Esophagus squamous epithelium (tissue), 5 donors: ENCODE measurements around the gene CROCC. TPM values are rescaled to one million over a fixed set of nuclear protein-coding genes. Genes with fewer than 3 reads are reported as not detected.
"Not testable (repeated sequence)": the region's sequence is repeated elsewhere in the genome, so short reads cannot be mapped to it uniquely, and the experiment has no call there.

Experiments
- DNase-seq: peaks from one replicate; lab custom pipeline; 2025; lab: John Stamatoyannopoulos, UW
- H3K27ac ChIP-seq, 4 donors: fragments of 200-600 bp; sonication (generic); one replicate each; pipeline ENCODE4 v1.5.1; 2016 to 2019; ENCODE audit warnings: mild to moderate bottlenecking in 1 of 4
- H3K27me3 ChIP-seq, 4 donors: fragments of 200-600 bp; sonication (generic); 1 replicate in 3 of 4; 2 replicates in 1 of 4; pipeline versions ENCODE4 v1.5.1 to v1.6.0; 2017 to 2021; ENCODE audit warnings: antibody characterized with exemption in 1 of 4
- H3K36me3 ChIP-seq, 3 donors: fragments of 200-600 bp; sonication (generic); one replicate each; pipeline ENCODE4 v1.5.1; 2016 to 2019
- H3K4me1 ChIP-seq, 3 donors: fragments of 200-600 bp; sonication (generic); one replicate each; pipeline ENCODE4 v1.5.1; 2017 to 2019
- H3K4me3 ChIP-seq, 4 donors: fragments of 200-600 bp; sonication (generic); 1 replicate in 3 of 4; 2 replicates in 1 of 4; pipeline ENCODE4 v1.5.1; 2016 to 2019; ENCODE audit warnings: mild to moderate bottlenecking in 2 of 4, moderate library complexity in 1 of 4
- H3K9me3 ChIP-seq, 3 donors: fragments of 200-600 bp; sonication (generic); one replicate each; pipeline ENCODE4 v1.5.1; 2016 to 2019
- CTCF ChIP-seq, 6 experiments: fragments of 450-650 bp in 4 of 6; fragments of 200-600 bp in 2 of 6; sonication (generic) in 2 of 6; IDR thresholded peaks; one replicate each; pipeline ENCODE4 v1.5.1; 2016 to 2019; ENCODE audit warnings: antibody characterized with exemption in 6 of 6, mild to moderate bottlenecking in 4 of 6, moderate library complexity in 4 of 6
- POLR2A ChIP-seq, 4 donors: fragments of 450-650 bp; IDR thresholded peaks; one replicate each; pipeline ENCODE4 v1.6.1; 2017; ENCODE audit warnings: antibody characterized with exemption in 4 of 4, mild to moderate bottlenecking in 4 of 4, moderate library complexity in 3 of 4
- WGBS, 2 donors: methylation state at CpG; one replicate each; pipeline ENCODE4 v1.1.5; 2018; 5-methylcytosine and 5-hydroxymethylcytosine counted together
- intact Hi-C: fragments of 100-400 bp; cut with DNase I; formaldehyde crosslinking; loops from one replicate; pipeline ENCODE4 v1.15.0; 2022
- total RNA-seq, 4 donors: library from RNA; depleted of rRNA; stranded (reverse); fragments of >200 nt; gene quantifications; one replicate each; pipeline ENCODE4 v1.1.0, GENCODE V29; 2016
- donor health status: DM: yes; HTN: yes; CAD: no.

The CROCC gene
- total RNA-seq, 4 donors from 2014 or later, result 8.5 to 43.1 (median 30.2) TPM

GRCh38 chr1:16927256-16927655, 5.5 kb downstream of the CROCC start:
- no peak for TF ChIP-seq CTCF (IDR thresholded peaks at IDR 0.05)
- no peak for TF ChIP-seq POLR2A (IDR thresholded peaks at IDR 0.05)
- intact Hi-C loops, result no loop called here
- WGBS, 2 donors, result 75 to 84% methylated on average over 14 of the region's 14 CpGs
- no peak for DNase-seq
- Histone ChIP-seq H3K4me1 (peaks cover 26 to 77% (median 38%) of the 10 kb centered on the region in 3 donors), H3K27ac (peak overlapping the region in 3 of 4 donors; percentile 81 to 87 (median 85)), H3K4me3 (no peak overlapping the region), H3K36me3 (peaks cover 0 to 34% (median 0%) of the 10 kb centered on the region in 3 donors), H3K9me3 (no peaks in the 10 kb centered on the region), H3K27me3 (no peaks in the 10 kb centered on the region)

DNA sequence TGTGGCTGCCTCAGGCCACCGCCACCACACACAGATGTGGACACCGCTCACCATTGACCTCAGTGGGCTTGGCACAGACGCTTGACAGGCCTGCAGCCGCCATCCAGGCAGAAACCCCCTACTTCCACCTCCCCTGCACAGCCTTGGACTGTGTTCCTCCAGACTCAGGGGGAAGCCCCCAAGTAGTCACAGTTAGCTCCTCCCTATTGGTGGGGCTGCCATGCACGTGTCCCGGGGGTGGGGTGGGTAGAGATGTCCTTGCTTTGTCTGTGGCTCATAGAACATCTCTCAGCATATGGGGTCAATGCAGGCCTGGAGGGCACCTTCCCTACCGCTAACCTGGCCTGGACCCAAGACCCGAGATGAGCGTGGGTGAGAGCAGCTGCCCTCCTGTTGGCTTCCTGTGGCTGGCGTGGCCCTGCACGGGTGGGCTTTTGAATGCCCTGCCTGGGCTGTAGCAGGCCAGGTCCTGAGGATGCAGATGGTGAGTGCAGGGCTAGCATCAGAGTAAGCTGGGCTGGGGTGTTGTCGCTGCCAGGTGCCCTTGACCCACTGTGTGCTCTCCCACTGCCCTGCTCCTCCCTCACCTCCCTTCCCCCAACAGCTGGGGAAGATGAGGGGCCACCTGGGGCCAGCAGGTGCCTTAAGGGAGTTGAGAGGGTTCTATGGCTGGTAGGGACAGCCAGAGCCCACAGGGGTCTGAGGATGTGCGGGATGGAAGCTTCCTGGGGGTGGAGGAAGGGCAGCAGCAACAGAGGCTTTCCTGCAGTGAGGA, 6.2 kb downstream of the CROCC start:
- 68 to 84% methylated on average over 9 of the region's 13 CpGs for WGBS, 2 donors

DNA sequence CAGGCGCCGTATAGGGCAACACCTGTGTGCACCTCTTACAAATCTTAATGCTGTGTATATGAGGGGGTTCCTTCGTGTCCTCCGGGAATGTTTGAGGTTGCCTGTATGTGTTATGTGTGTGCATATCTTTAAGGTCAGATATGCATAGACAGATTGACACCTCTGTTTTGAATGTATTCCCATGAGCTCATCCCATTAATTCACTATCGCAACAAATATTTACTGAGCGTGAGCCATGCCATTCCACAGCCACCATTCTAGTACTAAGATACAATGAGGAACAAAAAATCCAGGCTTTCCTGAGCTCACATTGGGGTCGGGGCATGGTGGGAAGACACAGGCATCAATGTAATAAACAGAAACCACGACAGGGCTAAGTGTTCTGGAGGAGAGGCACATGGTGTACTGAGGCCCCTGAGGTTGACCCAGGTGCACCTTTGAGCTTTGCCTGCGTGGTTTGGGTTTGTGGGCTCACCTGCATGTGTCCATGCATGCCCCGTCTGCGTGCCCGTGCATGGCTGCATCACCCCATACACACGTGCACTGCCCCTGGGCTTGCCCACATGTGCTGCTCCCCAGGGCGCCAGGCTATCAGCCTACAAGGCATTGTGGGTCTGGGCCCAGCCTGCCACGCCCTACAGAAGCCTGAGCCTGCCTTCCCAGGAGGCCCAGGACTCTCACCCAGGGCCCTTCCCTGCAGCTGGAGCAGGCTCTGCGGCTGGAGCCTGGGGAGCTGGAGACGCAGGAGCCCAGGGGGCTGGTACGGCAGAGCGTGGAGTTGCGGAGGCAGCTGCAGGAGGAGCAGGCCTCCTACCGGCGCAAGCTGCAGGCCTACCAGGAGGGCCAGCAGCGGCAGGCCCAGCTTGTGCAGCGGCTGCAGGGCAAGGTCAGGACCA, 7.7 kb downstream of the CROCC start:
- H3K27me3 ChIP-seq, DNase-seq, intact Hi-C loops, H3K9me3 ChIP-seq, H3K4me3 ChIP-seq: not testable (repeated sequence)
- Histone ChIP-seq H3K4me1 (peaks cover 26 to 68% (median 34%) of the 10 kb centered on the region in 3 donors), H3K36me3 (peaks cover 0 to 49% (median 0%) of the 10 kb centered on the region in 3 donors), H3K27ac (peak overlapping the region in 3 of 4 donors; percentile 42 to 64 (median 59))
- 53 to 54% methylated on average over 9 to 20 of the region's 24 CpGs for WGBS, 2 donors

More for the DNA sequence above, 6.2 kb downstream of the CROCC start:
- no peak for DNase-seq
- no peaks in the 10 kb centered on the region for H3K9me3 ChIP-seq
- H3K36me3 ChIP-seq, result peaks cover 0 to 41% (median 0%) of the 10 kb centered on the region in 3 donors
- H3K4me1 ChIP-seq, result peaks cover 26 to 77% (median 38%) of the 10 kb centered on the region in 3 donors
- no peaks in the 10 kb centered on the region for H3K27me3 ChIP-seq
- no peak overlapping the region for H3K4me3 ChIP-seq
- intact Hi-C loops, result no loop called here
- H3K27ac ChIP-seq, result no peak overlapping the region
- TF ChIP-seq CTCF (IDR thresholded peaks at IDR 0.05) (no peak), POLR2A (IDR thresholded peaks at IDR 0.05) (no peak)

DNA sequence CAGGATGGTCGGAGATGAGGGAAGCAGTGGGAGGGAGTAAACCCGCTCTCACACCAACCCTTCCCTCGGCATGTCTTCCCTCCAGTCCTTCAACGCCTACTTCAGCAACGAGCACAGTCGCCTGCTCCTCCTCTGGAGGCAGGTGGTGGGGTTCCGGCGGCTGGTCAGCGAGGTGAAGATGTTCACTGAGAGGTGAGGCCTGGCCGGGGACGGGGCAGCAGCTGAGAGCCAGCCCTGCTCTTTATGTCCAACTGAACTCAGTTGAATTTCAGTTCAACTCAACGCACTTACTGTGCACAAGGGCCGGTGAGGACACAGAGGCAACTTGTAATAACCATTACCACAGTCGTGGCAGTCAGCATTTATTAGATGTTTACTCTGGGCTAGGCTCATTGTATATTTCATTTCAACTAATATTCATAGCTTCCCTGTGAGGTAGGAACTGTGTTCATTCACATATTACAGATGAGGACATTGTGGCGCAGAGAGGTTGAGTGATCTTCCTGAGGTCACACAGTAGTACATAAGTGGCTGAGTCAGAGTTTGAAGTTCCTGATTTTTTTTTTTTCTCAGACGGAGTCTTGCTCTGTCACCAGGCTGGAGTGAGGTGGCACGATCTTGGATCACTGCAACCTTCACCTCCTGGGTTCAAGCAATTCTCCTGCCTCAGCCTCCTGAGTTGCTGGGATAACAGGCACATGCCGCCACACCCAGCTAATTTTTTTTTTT, 9.6 kb downstream of the CROCC start:
- intact Hi-C loops, H3K27ac ChIP-seq, DNase-seq, H3K9me3 ChIP-seq, H3K27me3 ChIP-seq, H3K4me3 ChIP-seq: not testable (repeated sequence)
- WGBS, 2 donors, result 75 to 90% methylated on average over 12 to 18 of the region's 18 CpGs
- peaks cover 0 to 65% (median 0%) of the 10 kb centered on the region in 3 donors for H3K36me3 ChIP-seq
- peaks cover 7 to 49% (median 14%) of the 10 kb centered on the region in 3 donors for H3K4me1 ChIP-seq

DNA sequence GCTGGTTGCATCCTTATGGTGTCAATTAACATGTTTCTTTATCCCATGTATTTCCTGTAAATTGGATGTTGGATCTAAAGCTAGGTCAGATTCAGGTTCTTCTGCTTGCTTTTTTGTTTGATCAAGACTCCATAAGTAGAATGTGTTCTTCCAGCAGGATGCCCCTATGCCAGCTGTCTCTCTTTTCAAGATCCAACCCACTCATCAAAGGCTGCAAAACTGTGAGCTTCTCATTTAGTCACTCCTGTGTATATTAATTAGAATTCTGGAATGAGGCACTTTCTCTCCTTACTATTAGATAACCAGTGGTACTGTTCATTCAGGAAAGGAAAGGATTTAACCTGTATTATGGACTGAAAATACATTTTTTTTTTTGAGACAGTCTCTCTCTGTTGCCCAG, 12.2 kb downstream of the CROCC start:
- H3K27me3 ChIP-seq, H3K27ac ChIP-seq, intact Hi-C loops, DNase-seq, H3K4me3 ChIP-seq, H3K9me3 ChIP-seq: not testable (repeated sequence)
- Histone ChIP-seq H3K36me3 (peaks cover 3 to 90% (median 8%) of the 10 kb centered on the region in 3 donors), H3K4me1 (peaks cover 4 to 23% (median 7%) of the 10 kb centered on the region in 3 donors)

DNA sequence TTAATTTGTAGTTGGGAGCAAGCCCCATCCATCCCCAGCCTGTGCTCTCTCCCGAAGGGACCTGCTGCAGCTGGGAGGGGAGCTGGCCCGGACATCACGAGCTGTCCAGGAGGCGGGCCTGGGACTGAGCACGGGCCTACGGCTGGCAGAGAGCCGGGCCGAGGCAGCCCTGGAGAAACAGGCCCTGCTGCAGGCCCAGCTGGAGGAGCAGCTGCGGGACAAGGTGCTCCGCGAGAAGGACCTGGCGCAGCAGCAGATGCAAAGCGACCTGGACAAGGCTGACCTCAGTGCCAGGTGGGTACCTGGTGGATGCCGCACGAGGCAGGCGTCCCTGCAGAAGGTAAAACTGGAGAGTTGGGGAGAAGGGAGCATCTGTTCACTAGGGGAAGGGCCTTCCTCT, 14.8 kb downstream of the CROCC start:
- H3K4me1 ChIP-seq, H3K9me3 ChIP-seq, intact Hi-C loops, H3K4me3 ChIP-seq, H3K27me3 ChIP-seq, DNase-seq, H3K27ac ChIP-seq: not testable (repeated sequence)
- 89 to 93% methylated on average over 5 to 8 of the region's 16 CpGs for WGBS, 2 donors
- H3K36me3 ChIP-seq, result peaks cover 3 to 97% (median 8%) of the 10 kb centered on the region in 3 donors
